ENCODE measurements around the gene BTF3L4.
"Not testable (repeated sequence)": the region's sequence is repeated elsewhere in the genome, so short reads cannot be mapped to it uniquely, and the experiment has no call there.

BTF3L4 gene

DNA sequence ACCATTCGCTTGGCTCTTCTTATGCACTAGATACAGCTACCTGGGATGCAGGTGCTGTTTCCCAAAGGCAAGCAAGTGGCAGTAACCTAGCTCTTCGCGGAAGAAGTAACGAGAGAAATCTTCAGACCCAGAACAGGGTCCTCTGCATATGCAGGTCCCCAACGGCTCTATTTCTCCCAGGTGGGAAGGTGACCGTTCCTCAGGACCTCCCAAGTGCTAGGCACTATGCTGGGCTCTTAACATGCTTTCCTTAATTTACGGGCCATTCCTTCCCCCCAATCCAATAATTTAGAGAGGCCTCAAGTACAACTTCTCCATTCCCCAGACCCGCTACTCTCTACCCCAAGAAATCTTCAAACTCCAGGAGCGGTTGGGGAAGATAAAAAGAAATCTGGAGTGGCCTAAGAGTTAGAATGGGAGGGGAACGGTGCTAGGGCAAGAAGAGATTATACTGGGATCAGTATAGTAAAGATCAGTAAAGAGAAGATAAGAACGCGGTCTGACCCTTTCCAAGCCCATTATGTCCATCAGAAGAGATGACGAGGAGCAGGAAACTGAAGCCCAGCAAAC lies 1.5 kb upstream of the BTF3L4 start:
- in situ Hi-C loops (cut with HindIII; ENCODE audit: low sequenced_read_pairs), result loop anchor here (5.0 kb wide), 1 partner anchor 107 kb away; no protein-coding TSS in a partner anchor

DNA sequence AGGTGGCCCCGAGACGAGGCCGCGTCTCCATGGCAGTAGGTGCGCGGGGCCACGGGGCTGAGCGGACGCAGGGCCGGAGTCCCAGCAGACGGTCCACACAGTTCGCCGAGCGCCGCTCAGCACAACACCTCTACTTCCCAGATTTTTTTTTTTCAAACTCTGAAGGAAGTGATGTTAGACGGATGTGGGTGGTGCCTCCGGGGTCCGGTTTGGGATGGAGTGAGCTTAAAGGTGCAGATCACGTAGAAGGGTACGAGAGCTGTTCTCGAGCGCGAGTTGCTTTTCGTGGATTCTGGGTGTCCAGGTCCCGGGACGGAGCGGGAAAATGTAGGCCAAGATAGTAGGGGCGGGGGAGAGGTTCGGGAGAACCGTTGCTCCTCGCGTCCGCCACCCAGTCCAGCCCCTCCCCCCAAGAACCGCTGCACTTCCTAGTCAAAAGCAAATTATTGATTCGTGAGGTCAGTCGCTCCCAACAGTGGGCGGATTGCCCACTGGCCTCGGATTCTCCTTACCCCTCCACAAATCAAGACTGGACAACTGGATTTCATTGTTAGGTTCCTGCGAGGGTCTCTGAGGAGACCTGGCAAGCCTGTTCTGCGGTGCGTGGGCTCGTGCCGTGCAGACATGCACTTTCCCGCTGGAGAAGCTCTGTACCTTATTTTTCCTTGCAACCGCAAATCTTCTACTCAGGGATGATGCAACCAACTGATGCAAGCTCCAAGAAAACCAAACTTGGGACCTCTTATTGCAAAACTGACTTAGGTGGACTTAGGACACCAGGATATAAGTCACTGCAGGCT lies 829 bp upstream of the BTF3L4 start, which contains the start of gene TXNDC12:
Gene TXNDC12, minus strand, starts transcription at position 126 of the 800 bp plus-strand sequence. Its CDS starts 95 bp downstream, at position 31.
- in situ Hi-C loops (cut with HindIII; ENCODE audit: low sequenced_read_pairs), result no loop called here

DNA sequence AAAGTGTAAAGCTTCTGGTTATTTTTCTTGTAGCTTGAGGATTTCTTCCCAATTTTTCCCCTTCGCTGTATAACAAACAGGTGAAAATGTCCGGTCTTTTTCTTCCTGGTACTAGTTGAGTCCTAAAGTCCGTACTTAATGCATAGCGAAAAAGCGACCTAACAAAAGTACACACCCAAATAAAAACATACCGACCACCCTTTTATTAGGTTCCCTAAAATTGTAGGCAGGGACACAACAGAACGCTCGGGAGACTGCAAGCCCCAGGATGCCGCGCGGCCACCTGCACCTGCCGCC lies 281 bp upstream of the BTF3L4 start:
- in situ Hi-C loops (cut with HindIII; ENCODE audit: low sequenced_read_pairs), result no loop called here

DNA sequence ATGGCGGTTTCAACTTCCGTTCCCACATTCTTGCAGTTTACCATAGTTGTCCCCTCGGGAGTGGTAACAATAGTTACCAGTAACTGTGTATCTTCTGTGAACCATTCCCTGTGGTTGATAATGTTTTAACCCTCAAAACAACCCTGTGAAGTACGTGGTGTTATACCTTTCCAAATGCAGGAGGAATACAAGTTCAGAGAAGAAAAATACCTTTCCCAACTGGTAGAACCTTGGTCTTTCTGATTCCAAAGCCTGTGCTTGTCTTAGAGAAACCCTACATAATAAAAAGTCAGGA lies 789 bp downstream of the BTF3L4 start:
- in situ Hi-C loops (cut with HindIII; ENCODE audit: low sequenced_read_pairs), result no loop called here

DNA sequence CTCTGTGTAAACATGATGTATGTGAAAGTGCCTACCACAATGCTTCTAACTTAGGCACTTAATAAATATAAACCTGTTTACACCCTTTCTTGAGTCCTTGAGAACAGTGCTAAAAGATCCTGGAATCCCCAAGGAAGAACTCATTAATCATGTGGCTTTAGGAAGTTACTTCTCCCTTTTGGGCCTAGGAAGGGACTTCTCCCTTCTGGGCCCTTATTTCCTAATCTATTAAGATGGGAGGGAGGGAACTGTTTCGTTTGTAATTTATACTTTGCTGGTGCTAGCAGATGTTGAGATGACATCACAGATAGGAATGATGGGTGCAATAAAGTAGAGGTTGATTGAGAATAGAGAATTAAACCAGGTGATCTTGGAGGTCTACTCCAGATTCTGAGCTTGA lies 1.2 kb downstream of the BTF3L4 start:
- in situ Hi-C loops (cut with HindIII; ENCODE audit: low sequenced_read_pairs), result no loop called here

DNA sequence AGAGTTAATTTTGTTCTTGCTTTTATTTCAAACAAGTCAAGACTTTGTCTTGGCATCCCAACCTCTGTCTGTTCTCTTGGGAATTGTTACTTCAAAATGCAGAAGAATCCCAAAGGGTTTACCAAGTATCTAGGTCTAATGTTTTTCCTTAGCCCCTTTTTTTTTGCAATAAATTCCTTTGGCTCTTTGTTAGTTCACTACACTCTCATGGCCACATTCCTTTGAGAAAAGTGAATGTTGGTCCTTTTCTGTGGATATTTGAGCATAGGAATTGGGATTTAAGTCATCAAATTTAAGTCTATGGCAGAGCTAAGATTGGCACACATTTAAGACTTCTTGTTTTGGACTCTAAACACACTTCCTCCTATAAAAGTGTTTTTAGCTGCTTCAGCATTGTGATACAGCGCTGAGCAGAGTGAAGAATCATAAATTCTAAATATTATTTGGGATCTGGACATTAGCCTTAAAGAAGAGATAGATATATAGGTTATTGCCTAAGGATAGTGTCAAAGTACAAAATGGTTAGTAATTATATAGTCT lies 1.9 kb downstream of the BTF3L4 start:
- in situ Hi-C loops (cut with HindIII; ENCODE audit: low sequenced_read_pairs), result no loop called here

DNA sequence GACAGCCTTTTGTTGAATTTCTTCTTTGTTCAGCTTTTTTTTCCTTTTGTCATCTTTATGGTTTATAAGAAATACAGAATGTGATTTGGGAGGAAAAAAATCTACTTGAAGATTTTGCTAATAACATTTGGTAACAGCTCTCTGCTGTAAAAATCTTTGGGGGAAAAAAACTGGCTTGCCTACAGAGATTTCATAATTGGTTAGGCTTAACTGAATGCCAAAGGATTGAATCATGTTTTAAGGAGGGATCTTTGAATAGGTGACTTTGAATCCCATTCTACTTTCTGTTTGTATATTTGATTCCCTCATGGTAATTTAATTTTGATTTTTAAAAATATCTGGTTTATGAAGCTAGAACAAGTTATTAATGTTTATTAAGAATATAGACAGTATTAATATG lies 3.2 kb downstream of the BTF3L4 start:
- in situ Hi-C loops (cut with HindIII; ENCODE audit: low sequenced_read_pairs), result no loop called here

DNA sequence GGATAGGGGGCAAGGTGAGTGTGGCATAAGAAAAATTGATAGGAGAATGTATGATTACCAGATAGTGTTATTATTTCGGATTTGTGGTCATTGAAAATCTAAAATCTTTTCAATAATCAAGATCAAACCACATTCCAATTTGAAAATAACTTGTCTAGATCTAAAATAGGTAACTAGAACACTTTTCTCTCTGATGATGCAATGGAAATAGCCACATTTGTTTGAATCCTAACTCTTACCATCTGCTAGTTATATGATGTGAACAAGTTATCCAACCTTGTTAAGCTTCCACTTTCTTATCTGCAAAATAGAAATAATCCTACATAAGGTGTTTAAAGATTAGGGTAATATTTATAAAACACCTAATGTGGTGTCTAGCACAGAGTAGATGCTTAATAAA lies 3.8 kb downstream of the BTF3L4 start:
- in situ Hi-C loops (cut with HindIII; ENCODE audit: low sequenced_read_pairs), result no loop called here

DNA sequence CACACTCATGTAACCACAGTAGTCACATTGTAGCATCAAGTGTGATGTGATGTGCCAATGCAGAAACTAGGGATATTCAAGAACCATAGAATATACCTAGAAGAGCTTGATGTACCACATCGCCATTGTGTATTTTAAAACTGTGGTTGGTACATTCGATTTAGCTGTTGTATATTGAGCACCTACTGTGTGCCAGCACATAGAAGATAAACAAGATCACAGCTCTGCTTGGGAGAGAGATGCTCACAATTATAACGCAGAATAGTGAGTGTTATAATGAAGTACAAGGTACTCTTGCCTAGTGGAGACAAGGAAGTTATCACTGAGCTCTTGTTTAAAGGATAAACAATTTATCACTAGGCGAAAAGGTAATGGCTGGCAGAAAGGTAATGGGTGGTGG lies 4.7 kb downstream of the BTF3L4 start:
- in situ Hi-C loops (cut with HindIII; ENCODE audit: low sequenced_read_pairs), result no loop called here

DNA sequence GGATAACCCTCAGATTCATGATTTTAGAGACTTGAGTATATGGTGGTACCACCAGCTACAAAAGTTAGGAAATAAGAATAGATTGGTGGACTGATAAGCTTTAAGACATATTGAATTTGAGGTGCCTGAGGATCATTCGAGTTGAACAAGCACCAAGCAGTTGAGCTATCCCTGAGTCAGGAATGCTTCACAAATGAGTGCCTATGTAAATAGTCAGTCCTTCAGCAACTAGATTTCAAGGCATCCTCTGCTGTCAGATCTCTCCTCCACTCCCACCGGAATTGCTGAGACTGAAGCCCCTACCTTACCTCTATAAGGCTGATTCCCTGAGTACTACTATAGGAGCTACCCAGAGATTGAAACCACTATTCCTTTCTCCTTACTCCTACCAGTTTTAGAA lies 7.1 kb downstream of the BTF3L4 start:
- in situ Hi-C loops (cut with HindIII; ENCODE audit: low sequenced_read_pairs), result no loop called here

DNA sequence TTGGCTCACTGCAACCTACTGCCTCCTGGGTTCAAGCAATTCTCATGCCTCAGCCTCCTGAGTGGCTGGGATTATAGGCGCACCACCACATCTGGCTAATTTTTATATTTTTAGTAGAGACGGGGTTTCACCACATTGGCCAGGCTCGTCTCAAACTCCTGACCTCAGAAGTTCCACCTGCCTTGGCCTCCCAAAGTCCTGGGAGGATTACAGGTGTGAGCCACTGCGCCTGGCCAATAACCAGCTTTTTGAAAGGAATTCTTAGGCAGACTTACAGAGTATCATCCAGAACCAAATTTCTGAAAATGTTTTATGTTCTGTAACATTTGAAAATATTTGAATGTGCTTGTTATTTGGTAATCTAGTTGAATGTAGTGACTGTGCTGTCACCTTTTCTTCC lies 14.6 kb downstream of the BTF3L4 start:
- in situ Hi-C loops (cut with HindIII; ENCODE audit: low sequenced_read_pairs), result no loop called here

DNA sequence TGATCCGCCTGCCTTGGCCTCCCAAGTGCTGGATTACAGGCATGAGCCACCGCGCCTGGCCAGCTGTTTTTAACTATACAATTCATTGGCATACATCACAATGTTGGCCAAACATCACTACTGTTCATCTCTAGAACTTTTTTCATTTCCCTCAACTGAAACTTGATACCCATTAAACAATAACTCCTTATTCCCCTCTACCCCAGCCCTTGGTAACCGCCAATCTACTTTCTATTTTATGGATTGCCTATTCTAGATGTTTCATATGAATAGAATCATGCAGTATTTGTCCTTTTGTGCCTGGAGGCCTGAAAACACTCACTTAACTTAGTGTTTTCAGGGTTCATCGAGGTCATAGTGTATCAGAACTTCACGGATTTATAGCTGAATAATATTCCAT lies 16.2 kb downstream of the BTF3L4 start:
- in situ Hi-C loops (cut with HindIII; ENCODE audit: low sequenced_read_pairs), result no loop called here

DNA sequence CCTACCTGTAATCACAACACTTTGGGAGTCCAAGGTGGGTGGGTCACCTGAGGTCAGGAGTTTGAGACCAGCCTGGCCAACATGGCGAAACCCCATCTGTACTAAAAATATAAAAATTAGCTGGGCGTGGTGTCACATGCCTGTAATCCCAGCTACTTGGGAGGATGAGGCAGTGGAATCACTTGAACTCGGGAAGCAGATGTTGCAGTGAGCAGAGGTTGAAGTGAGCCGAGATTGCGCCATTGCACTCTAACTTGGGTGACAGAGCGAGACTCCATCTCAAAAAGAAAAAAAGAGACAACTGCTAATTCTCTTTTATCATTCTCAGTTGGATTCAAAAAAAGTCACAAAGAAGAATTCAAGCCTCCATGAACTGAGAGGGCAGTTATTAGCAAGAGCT lies 21.2 kb downstream of the BTF3L4 start:
- in situ Hi-C loops (cut with HindIII; ENCODE audit: low sequenced_read_pairs), result not testable (repeated sequence)

DNA sequence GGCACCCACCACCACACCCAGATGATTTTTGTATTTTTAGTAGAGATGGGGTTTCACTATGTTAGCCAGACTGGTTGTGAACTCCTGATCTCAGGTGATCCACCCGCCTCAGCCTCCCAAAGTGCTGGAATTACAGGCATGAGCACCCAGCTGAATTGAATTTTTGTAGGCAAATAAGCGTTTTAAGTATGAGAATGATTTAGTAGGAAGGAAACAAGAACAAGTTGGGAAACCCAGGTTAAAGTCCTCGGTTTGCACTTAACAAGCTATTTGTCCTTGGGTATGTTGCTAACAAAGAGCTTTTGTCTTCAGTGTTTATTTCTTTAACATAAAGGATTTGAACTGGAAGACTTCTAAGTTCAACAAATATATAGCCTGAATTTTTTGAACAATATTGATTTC lies 23.9 kb downstream of the BTF3L4 start:
- in situ Hi-C loops (cut with HindIII; ENCODE audit: low sequenced_read_pairs), result no loop called here

DNA sequence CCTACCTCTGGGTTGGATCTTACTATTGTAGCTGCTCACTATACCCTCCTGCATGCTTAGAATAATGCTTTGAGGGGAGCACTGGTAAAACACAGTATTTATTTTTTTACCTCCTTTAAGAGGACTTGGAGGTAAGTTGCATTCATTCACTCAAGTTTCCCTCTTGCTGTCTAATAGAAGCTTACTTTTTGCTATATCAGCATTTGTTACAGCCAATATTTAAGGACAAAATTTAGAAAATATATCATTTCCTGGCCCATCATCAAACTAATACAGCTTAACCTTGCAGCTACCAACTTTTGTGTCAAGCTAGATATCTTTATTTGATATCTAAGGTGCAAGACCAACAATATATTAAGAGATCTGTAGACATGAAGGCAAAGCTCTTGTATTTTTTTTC lies 31.8 kb downstream of the BTF3L4 start:
- in situ Hi-C loops (cut with HindIII; ENCODE audit: low sequenced_read_pairs), result not testable (repeated sequence)

DNA sequence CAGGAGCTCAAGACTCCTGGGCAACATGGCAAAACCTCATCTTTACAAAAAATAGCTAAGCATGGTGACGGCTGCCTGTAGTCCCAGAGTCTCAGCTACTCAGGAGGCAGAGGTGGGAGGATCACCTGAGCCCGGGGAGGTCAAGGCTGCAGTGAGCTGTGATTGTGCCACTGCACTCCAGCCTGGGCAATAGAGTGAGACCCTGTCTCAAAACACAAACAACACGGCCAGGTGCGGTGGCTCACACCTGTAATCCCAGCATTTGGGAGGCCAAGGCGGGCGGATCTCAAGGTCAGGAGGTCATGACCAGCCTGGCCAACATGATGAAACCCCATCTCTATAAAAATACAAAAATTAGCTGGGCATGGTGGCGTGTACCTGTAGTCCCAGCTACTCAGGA lies 38.2 kb downstream of the BTF3L4 start:
- in situ Hi-C loops (cut with HindIII; ENCODE audit: low sequenced_read_pairs), result not testable (repeated sequence)

DNA sequence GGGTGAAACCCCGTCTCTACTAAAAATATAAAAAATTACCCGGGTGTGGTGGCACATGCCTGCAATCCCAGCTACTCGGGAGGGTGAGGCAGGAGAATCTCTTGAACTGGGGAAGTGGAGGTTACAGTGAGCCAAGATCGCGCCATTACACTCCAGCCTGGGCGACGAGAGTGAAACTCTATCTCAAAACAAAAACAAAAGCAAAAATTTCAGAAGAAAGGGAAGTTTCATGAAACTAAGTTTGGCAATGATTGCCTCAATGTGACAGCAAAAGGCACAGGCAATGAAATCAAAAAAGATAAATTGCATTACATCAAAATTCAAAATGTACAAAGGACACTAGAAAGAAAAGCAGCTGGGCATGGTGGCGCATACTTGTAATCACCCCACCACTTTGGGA lies 40.1 kb downstream of the BTF3L4 start:
- in situ Hi-C loops (cut with HindIII; ENCODE audit: low sequenced_read_pairs), result loop anchor here (5.0 kb wide), 1 partner anchor 51 kb away; no protein-coding TSS in a partner anchor

DNA sequence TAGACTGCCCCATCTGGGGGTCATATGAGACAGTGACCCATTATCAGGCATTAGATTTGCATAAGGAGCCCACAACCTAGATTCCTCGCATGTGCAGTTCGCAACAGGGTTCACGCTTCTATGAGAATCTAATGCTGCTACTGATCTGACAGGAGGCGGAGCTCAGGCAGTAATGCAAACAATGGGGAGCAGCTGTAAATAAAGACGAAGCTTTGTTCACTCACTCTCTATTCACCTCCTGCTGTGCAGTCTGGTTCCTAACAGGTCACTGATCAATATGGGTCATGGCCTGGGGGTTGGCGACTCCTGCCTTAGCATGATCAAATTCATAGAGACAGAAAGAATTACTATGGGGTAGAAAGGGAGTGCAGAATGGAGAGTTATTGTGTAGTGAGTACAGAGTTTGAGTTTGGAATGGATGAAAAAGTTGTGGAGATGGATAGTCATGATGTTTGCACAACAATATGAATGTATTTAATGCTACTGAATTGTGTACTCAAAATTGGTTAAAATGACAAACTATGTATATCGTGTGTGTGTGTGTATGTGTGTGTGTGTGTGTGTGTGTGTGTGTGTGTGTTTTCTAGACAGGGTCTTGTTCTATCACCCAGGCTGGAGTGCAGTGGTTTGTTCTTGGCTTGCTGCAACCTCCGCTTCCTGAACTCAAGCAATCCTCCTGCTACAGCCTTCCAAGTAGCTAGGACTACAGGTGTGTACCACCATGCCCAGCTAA lies 42.2 kb downstream of the BTF3L4 start:
- in situ Hi-C loops (cut with HindIII; ENCODE audit: low sequenced_read_pairs), result loop anchor here (5.0 kb wide), 1 partner anchor 49 kb away; no protein-coding TSS in a partner anchor

DNA sequence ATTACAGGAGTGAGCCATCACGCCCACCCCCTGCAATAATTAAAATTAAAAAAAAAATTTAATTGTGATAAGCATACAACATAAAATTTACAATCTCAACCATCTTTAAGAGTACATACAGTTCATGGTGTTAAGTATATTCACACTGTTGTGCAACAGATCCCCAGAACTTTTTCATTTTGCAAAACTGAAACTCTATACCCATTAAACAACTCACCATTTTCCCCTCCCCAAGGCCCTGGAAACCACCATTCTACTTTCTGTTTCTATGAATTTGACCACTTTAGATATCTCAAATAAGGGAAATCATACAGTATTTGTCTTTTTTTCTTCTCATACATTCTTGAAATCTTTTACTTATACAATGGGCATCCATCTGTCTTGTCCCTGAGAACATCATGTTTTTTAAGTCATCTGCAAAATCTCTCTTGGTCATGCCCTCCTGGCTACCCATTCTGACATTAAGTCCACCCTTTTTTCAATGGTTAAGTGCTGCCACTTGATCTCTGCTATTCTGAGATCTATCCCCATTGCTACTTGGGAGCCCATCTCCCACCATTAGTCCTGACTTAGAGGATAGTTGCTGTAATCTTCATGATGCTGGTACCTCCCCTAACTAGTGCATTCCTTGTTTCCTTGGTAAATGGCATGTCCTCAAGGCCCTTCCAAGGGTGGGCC lies 46.4 kb downstream of the BTF3L4 start:
- in situ Hi-C loops (cut with HindIII; ENCODE audit: low sequenced_read_pairs), result no loop called here

DNA sequence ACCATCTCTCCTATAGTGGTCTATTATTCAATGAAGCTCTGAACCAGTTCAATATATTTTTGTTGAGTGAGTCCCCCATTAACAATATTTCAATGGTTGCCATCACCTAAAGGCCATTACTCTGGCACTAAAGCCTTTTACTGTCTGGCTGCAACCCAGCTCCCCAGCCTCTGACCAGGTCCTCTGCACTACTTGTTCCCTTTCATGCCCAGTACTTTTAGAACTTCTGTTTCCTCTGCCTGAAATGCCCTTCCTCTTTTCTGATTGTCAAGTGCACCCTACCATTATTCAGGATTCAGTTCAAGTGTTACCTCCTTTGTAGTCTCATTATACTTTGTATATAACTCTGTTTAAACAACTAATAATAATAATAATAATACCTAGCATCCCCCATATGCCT lies 55.4 kb downstream of the BTF3L4 start:
- in situ Hi-C loops (cut with HindIII; ENCODE audit: low sequenced_read_pairs), result no loop called here

DNA sequence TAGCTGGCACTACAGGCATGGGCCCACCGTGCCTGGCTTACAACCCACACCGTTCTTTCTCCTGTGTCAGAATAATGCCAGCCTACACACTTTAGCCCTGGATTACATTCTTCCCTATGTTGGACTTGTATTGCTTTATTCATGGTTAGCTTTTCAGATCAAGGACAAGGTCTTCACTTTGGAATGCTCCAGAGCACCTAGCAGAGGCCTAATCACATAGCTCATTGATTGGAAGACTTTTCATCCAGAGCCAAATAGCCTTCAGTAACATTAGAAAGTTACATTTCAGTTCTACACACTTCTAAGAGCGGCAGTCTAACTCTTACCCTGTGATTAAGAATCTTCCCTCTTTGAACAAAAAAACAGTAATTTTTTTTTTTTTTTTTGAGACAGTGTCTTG lies 56.4 kb downstream of the BTF3L4 start:
- in situ Hi-C loops (cut with HindIII; ENCODE audit: low sequenced_read_pairs), result no loop called here

Measured in endothelial cell of hepatic sinusoid (primary cell).